SU-DHL-6 (cell line): Measurements from ENCODE around the gene LENG9.
"Not testable (repeated sequence)": the region's sequence is repeated elsewhere in the genome, so short reads cannot be mapped to it uniquely, and the experiment has no call there.

ENCODE experiments used
- H2AFZ ChIP-seq: fragments of 200-600 bp; sonication (generic); 2 replicates; pipeline ENCODE4 v1.6.1; 2014; ENCODE audit warnings: low read depth, mild to moderate bottlenecking, moderate library complexity, mixed read lengths, antibody characterized with exemption, low read length; ENCODE audit not compliant: severe bottlenecking
- H3F3A ChIP-seq: fragments of 200-600 bp; shearing (Covaris generic); 2 replicates; pipeline ENCODE4 v1.6.0; 2016; ENCODE audit warnings: antibody characterized with exemption, mild to moderate bottlenecking; ENCODE audit not compliant: insufficient read depth
- H3K27ac ChIP-seq: fragments of 200-600 bp; sonication (generic); 2 replicates; pipeline ENCODE4 v1.5.1; 2016; ENCODE audit warnings: low read depth, mild to moderate bottlenecking, low read length, moderate library complexity, mixed read lengths
- H3K27me3 ChIP-seq: fragments of 200-600 bp; sonication (generic), shearing (Covaris generic); 2 replicates; pipeline ENCODE4 v1.6.0; 2014; ENCODE audit warnings: mild to moderate bottlenecking, low read length
- H3K36me3 ChIP-seq: fragments of 200-600 bp; sonication (generic); 2 replicates; pipeline ENCODE4 v1.6.1; 2014; ENCODE audit warnings: mild to moderate bottlenecking, low read length, mixed read lengths
- H3K4me2 ChIP-seq: fragments of 300-600, 200-600 bp; shearing (Covaris generic), sonication (generic); 2 replicates; pipeline ENCODE4 v1.6.0; 2014; ENCODE audit warnings: low read length, low read depth, mild to moderate bottlenecking; ENCODE audit not compliant: poor library complexity, severe bottlenecking
- H3K4me3 ChIP-seq: fragments of 200-600 bp; sonication (generic); 2 replicates; pipeline ENCODE4 v1.5.1; 2014; ENCODE audit warnings: antibody characterized with exemption, low read length, mild to moderate bottlenecking, mixed read lengths; ENCODE audit not compliant: insufficient read depth, poor library complexity, severe bottlenecking
- H3K79me2 ChIP-seq: fragments of 200-600 bp; sonication (generic); 2 replicates; pipeline ENCODE4 v1.6.1; 2014; ENCODE audit warnings: mild to moderate bottlenecking, low read length, moderate library complexity; ENCODE audit not compliant: insufficient read depth
- H3K9ac ChIP-seq: fragments of 200-600 bp; sonication (generic); 2 replicates; pipeline ENCODE4 v1.7.0; 2014; ENCODE audit warnings: mild to moderate bottlenecking, low read length
- H3K9me2 ChIP-seq: fragments of 200-600 bp; sonication (generic); replicated peaks from 2 replicates; pipeline ENCODE4 v1.6.1; 2014; ENCODE audit warnings: low read length; ENCODE audit not compliant: insufficient read depth
- H3K9me3 ChIP-seq: fragments of 200-600 bp; sonication (generic); 2 replicates; pipeline ENCODE4 v1.6.1; 2014; ENCODE audit warnings: low read length, mixed read lengths; ENCODE audit not compliant: insufficient read depth
- H4K20me1 ChIP-seq: fragments of 200-600 bp; sonication (generic); 2 replicates; pipeline ENCODE4 v1.6.1; 2014; ENCODE audit warnings: low read depth, mild to moderate bottlenecking, antibody characterized with exemption, low read length, moderate library complexity, mixed read lengths
- CTCF ChIP-seq: fragments of 200-600 bp; sonication (generic); IDR thresholded peaks from one replicate; pipeline ENCODE4 v1.5.1; 2017; ENCODE audit warnings: antibody characterized with exemption, mild to moderate bottlenecking, low read length, moderate library complexity; ENCODE audit not compliant: insufficient read depth, poor library complexity, severe bottlenecking
- EZH2phosphoT487 ChIP-seq: fragments of 200-600 bp; sonication (generic), shearing (Covaris generic); conservative IDR thresholded peaks from 2 replicates; pipeline ENCODE4 v1.6.1; 2018; ENCODE audit warnings: mild to moderate bottlenecking, antibody characterized with exemption, low read length, moderate library complexity, mixed read lengths

The LENG9 gene

DNA sequence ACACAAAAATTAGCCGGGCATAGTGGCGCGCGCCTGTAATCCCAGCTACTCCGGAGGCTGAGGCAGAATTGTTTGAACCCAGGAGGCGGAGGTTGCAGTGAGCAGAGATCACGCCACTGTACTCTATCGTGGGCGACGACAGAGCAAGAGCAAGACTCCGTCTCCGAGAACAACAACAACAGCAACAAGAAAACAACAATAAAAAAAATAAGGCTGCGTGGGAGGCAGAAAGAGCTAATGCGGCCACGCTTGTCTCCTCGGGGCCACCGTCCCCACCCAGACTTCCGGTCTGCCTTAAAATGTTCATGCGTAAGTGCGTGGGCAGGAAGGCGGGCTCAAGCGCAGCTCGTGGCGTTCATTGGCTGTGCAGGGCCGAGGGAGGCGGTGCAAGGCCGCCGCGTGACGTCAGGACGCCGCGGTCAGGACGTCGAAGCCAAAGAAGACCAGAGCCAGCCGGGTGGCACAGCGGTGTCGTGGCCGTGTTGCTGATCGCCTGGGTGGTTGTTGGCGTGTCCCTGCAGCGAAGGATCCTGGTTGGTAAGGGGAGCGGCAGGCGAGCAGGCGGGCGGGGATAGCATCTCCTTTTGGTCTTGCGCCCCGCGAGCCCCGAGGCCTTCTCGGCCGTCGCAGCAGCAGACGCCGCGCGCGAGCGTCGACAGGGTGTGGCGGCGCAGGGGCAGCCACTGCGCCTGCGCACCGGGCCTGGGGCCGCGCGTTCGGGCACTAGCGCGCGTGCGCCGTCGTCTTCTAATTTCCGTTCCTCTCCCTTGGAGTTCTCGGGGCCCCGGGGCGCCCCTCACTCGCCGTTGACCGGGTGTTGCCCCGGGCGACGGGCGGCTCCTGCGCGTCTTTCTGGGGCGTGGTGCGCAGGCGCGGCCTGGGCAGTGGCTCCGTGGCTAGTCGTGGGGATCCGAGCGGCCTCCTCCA lies 14.5 kb downstream of the LENG9 start, which contains the start of gene LENG8:
Gene LENG8, plus strand, starts transcription at position 426 of the 927 bp plus-strand sequence. CDS start 2,146 bp downstream, outside the sequence.
- Histone ChIP-seq H3K36me3 (no peaks in the 10 kb centered on the region), H3K4me3 (peak within 1 kb of the TSS; percentile 90), H4K20me1 (peaks cover 19% of the 10 kb centered on the region; the same call in 1 of the 2 replicates), H3K79me2 (peaks cover 62% of the 10 kb centered on the region), H3K27ac (peak within 1 kb of the TSS; percentile 63), H3F3A (0 out of 2 replicates have a peak, but pooled peaks cover 3% of the 10 kb centered on the region), H3K9me2 (no peaks in the 10 kb centered on the region), H3K4me2 (peak within 1 kb of the TSS; percentile 91), H3K9ac (peak within 1 kb of the TSS; percentile 93), H3K27me3 (no peaks in the 10 kb centered on the region), H2AFZ (peak within 1 kb of the TSS; percentile 68), H3K9me3 (no peaks in the 10 kb centered on the region)
- TF ChIP-seq EZH2phosphoT487: no peak
- TF ChIP-seq CTCF: no peak

DNA sequence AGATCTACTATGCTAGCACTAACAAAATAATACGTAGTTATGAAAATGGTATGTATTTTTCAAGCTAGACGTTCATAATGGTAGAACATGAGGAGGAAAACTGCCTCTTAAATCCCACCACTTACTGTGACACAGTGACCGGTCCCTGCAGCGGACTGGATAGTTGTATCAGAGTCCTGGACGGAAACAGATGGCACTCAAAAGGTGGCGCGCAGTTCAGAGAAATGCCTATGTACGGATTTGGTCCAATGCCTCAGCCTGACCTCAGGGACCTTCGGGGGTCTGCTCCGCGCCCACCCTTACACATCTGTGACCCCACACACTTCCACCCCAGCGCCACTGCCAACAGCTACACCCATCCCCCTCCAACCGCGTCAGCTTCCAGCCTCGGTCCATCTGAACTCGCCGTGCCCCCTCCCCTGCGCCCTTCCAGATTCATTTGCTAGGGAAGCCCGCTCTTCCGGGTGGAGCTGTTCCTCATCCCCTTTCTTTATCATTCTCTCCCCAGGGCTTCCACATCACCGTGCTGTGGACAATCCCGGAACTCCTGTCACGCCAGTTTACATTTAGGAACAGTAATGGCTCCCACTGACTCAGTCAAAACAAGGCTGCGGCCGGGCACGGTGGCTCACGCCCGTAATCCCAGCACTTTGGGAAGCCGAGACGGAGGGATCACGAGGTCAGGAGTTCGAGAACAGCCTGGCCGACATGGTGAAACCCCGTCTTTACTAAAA lies 15.4 kb downstream of the LENG9 start:
- Histone ChIP-seq H2AFZ (peak overlapping the region; percentile 68), H3K36me3 (no peaks in the 10 kb centered on the region), H3K4me2 (peak overlapping the region; percentile 89), H3K9ac (peak overlapping the region; percentile 93), H4K20me1 (peaks cover 19% of the 10 kb centered on the region; the same call in 1 of the 2 replicates), H3F3A (0 out of 2 replicates have a peak, but pooled peaks cover 3% of the 10 kb centered on the region), H3K79me2 (peaks cover 56% of the 10 kb centered on the region), H3K9me2 (no peaks in the 10 kb centered on the region), H3K4me3 (peak overlapping the region; percentile 90), H3K9me3 (no peaks in the 10 kb centered on the region), H3K27me3 (no peaks in the 10 kb centered on the region), H3K27ac (peak overlapping the region; percentile 45)
- TF ChIP-seq EZH2phosphoT487: no peak
- no peak for TF ChIP-seq CTCF

GRCh38 chr19:54446349-54446748 lies 17.2 kb downstream of the LENG9 start:
- H3K9me2 ChIP-seq, H3F3A ChIP-seq, H3K27ac ChIP-seq, H3K36me3 ChIP-seq, H3K4me2 ChIP-seq, H3K9me3 ChIP-seq, H3K27me3 ChIP-seq, H3K9ac ChIP-seq, H2AFZ ChIP-seq, H3K4me3 ChIP-seq: not testable (repeated sequence)
- Histone ChIP-seq H4K20me1 (peaks cover 13% of the 10 kb centered on the region; the same call in 1 of the 2 replicates), H3K79me2 (peaks cover 40% of the 10 kb centered on the region)
